OCI-LY3 (cell line): ENCODE results near the gene PPP1R12B.
"Not testable (repeated sequence)": the region's sequence is repeated elsewhere in the genome, so short reads cannot be mapped to it uniquely, and the experiment has no call there.

Source experiments
- H2AFZ ChIP-seq: fragments of 200-600, 300-600 bp; shearing (Covaris generic); 2 replicates; pipeline ENCODE4 v1.6.0; 2014; ENCODE audit warnings: antibody characterized with exemption, low read depth, low read length
- H3K27ac ChIP-seq: fragments of 200-600, 300-600 bp; sonication (generic); 2 replicates; pipeline ENCODE4 v1.5.1; 2014; ENCODE audit warnings: mild to moderate bottlenecking, low read length, moderate library complexity, mixed read lengths
- H3K27me3 ChIP-seq: fragments of 200-600, 300-600 bp; sonication (generic); 2 replicates; pipeline ENCODE4 v1.6.1; 2014; ENCODE audit warnings: low read depth, low read length, mixed read lengths
- H3K36me3 ChIP-seq: fragments of 200-600, 300-600 bp; sonication (generic); replicated peaks from 2 replicates; pipeline ENCODE3; 2014; ENCODE audit warnings: low read depth, low read length, mixed read lengths
- H3K4me1 ChIP-seq: fragments of 300-600, 200-600 bp; sonication (generic); 2 replicates; pipeline ENCODE4 v1.6.1; 2014; ENCODE audit warnings: low read length, mixed read lengths
- H3K4me2 ChIP-seq: fragments of 200-600, 300-600 bp; sonication (generic); 2 replicates; pipeline ENCODE4 v1.6.1; 2014; ENCODE audit warnings: low read length, mixed read lengths
- H3K4me3 ChIP-seq: fragments of 300-600, 200-600 bp; sonication (generic); 2 replicates; pipeline ENCODE4 v1.5.1; 2014; ENCODE audit warnings: antibody characterized with exemption, mild to moderate bottlenecking, low read length, moderate library complexity
- H3K79me2 ChIP-seq: fragments of 300-600, 200-600 bp; shearing (Covaris generic); 2 replicates; pipeline ENCODE4 v1.6.1; 2014; ENCODE audit warnings: mild to moderate bottlenecking, low read length, mixed read lengths
- H3K9ac ChIP-seq: fragments of 300-600, 200-600 bp; shearing (Covaris generic); 2 replicates; pipeline ENCODE4 v1.6.0; 2014; ENCODE audit warnings: mild to moderate bottlenecking, low read length, moderate library complexity
- H3K9me3 ChIP-seq: fragments of 200-600, 300-600 bp; shearing (Covaris generic); 2 replicates; pipeline ENCODE4 v1.6.1; 2014; ENCODE audit warnings: low read length, mixed read lengths; ENCODE audit not compliant: insufficient read depth
- H4K20me1 ChIP-seq: fragments of 200-600, 300-600 bp; sonication (generic); 2 replicates; pipeline ENCODE4 v1.6.1; 2016; ENCODE audit warnings: low read length, mixed read lengths; ENCODE audit not compliant: insufficient read depth
- EZH2phosphoT487 ChIP-seq: fragments of 200-600 bp; shearing (Covaris generic); IDR thresholded peaks from 2 replicates; pipeline ENCODE4 v1.6.1; 2018; ENCODE audit warnings: antibody characterized with exemption, mixed run types, low read depth
- TF ChIP-seq, protein P1 (sequence below): fragments of 200-600, 300-600 bp; sonication (generic); IDR thresholded peaks from 2 replicates; pipeline ENCODE4 v1.5.1; 2014; ENCODE audit warnings: antibody characterized with exemption, low read length, low read depth

PPP1R12B gene

DNA sequence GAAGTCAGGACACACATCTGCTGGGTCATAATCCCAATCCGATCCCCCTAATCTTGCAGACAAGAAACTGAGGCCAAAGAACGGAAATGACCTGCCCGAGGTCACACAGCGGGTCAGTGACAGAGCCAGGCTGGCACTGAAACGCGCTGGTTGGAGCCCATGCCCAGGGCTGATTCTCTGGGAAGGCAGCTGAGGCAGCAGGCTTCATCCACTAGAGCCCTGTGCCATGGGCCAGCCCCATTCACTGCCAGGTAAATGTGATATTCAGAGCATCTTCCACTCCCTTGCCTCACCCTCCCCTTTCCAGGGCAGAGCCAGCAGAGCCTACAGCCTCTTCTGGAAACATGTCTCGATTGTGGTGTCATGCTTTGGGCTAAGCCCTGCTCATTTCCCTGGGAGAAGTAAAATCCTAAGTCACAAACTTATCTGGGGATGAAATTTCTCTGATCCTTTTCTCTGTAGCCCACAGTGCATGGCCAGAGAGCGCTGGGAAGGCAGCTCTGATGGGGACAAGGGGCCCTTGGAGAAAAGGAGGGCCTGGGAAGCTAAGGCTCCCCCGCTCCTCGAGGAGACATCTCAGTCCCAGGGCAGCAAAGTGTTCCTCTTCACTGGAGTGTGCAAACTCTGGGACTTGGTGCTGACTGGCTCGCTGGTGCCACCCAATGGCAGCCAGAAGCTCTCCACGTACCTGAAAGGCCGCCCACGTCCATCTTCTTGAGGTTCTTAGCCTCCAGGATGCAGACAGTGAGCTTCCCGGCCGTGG lies 251.4 kb downstream of the PPP1R12B start:
- no peak overlapping the region for H3K4me2 ChIP-seq
- H3K27me3 ChIP-seq = peaks cover 53% of the 10 kb centered on the region
- peaks cover 14% of the 10 kb centered on the region for H3K4me1 ChIP-seq
- H2AFZ ChIP-seq = no peak overlapping the region
- no peaks in the 10 kb centered on the region for H3K36me3 ChIP-seq
- H3K27ac ChIP-seq = no peak overlapping the region
- no peaks in the 10 kb centered on the region for H3K9me3 ChIP-seq
- no peaks in the 10 kb centered on the region for H3K79me2 ChIP-seq
- H4K20me1 ChIP-seq = 0 out of 2 replicates have a peak, but pooled peaks cover 5% of the 10 kb centered on the region
- H3K4me3 ChIP-seq = no peak overlapping the region
- no peak for TF ChIP-seq EZH2phosphoT487
- TF ChIP-seq, protein P1, sequence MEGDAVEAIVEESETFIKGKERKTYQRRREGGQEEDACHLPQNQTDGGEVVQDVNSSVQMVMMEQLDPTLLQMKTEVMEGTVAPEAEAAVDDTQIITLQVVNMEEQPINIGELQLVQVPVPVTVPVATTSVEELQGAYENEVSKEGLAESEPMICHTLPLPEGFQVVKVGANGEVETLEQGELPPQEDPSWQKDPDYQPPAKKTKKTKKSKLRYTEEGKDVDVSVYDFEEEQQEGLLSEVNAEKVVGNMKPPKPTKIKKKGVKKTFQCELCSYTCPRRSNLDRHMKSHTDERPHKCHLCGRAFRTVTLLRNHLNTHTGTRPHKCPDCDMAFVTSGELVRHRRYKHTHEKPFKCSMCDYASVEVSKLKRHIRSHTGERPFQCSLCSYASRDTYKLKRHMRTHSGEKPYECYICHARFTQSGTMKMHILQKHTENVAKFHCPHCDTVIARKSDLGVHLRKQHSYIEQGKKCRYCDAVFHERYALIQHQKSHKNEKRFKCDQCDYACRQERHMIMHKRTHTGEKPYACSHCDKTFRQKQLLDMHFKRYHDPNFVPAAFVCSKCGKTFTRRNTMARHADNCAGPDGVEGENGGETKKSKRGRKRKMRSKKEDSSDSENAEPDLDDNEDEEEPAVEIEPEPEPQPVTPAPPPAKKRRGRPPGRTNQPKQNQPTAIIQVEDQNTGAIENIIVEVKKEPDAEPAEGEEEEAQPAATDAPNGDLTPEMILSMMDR = peak; percentile 82
- no peak overlapping the region for H3K9ac ChIP-seq

DNA sequence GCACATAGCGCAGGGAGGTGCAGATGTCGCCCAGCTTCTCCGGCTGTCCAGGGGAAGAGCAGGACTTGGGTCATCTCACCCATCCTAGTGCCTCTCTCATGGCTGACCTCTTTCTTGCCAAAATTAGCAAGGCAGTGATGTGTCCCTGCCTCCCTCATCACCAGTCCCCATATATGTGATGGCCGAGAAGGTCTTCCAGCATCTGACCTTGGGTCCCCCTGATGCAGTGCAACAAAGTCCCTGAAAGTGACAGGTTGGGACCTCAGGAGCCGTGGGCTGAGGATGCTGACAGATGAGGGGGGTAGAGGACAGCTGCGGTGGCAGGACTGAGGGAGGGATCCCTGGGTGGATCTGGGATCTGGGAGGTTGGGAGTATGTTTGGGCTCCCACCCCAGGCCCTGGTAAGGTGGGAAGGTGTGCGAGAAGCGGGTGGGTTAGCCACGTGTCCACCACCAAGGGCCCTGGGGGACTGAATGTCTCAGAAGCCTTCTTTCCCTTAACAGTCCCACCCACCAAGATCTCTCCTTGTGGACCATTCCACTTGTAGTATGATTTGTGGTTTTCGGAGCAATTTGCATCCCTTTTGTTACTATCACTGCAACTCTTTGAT lies 252.0 kb downstream of the PPP1R12B start:
- Histone ChIP-seq H2AFZ (no peak overlapping the region), H4K20me1 (0 out of 2 replicates have a peak, but pooled peaks cover 5% of the 10 kb centered on the region), H3K27ac (no peak overlapping the region), H3K36me3 (no peaks in the 10 kb centered on the region), H3K9ac (no peak overlapping the region), H3K27me3 (peaks cover 49% of the 10 kb centered on the region), H3K4me1 (peaks cover 14% of the 10 kb centered on the region), H3K9me3 (no peaks in the 10 kb centered on the region), H3K4me2 (no peak overlapping the region), H3K79me2 (no peaks in the 10 kb centered on the region), H3K4me3 (no peak overlapping the region)
- TF ChIP-seq EZH2phosphoT487 = no peak
- TF ChIP-seq, protein P1 = no peak

DNA sequence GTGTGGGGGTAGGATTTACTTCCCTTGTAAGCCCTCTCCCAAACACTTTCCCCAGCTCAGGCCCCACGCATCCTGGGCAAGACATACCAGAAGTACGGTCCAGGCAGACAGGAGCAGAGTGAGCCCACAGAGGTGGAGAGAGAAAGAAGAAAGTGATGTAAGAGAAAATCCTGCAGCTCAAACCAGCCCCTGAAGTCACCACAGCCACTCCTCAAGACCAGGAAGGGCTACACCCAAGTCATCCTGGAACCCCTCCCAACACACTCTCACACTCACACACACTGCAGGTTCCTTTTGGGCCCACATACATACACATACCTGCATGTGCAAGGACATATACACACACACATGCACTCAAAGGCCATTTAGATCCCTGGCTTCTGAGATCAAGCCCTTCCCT lies 254.9 kb downstream of the PPP1R12B start:
- no peaks in the 10 kb centered on the region for H3K4me1 ChIP-seq
- TF ChIP-seq, protein P1 = no peak
- no peak for TF ChIP-seq EZH2phosphoT487
- H3K79me2 ChIP-seq = no peaks in the 10 kb centered on the region
- no peaks in the 10 kb centered on the region for H3K36me3 ChIP-seq
- no peak overlapping the region for H3K9ac ChIP-seq
- no peak overlapping the region for H3K27ac ChIP-seq
- no peak overlapping the region for H3K4me2 ChIP-seq
- no peak overlapping the region for H3K4me3 ChIP-seq
- peaks cover 52% of the 10 kb centered on the region for H3K27me3 ChIP-seq
- no peak overlapping the region for H2AFZ ChIP-seq
- no peaks in the 10 kb centered on the region for H3K9me3 ChIP-seq
- H4K20me1 ChIP-seq = 0 out of 2 replicates have a peak, but pooled peaks cover 3% of the 10 kb centered on the region

DNA sequence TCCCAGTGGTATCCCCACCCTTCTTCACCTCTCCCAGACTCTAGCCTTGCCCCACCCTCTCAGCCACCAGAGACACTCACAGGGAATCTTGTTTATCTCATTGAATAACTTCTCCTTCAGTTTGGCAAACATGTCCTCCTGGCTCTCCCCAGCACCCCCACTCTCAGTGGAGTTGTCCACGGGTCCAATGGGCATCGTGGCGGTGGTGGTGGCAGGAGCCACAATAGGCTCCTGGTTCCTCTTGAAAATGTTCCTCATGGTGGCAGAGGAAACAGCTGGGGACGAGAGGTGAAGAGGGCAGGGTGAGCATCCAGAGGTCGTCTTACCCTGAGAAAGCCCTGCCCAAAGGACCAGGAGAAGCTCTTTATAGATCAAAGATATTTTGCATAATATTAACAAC lies 257.0 kb downstream of the PPP1R12B start:
- H3K36me3 ChIP-seq = no peaks in the 10 kb centered on the region
- no peak overlapping the region for H3K27ac ChIP-seq
- no peaks in the 10 kb centered on the region for H3K4me1 ChIP-seq
- no peaks in the 10 kb centered on the region for H3K9me3 ChIP-seq
- no peak overlapping the region for H3K4me3 ChIP-seq
- peaks cover 41% of the 10 kb centered on the region for H3K27me3 ChIP-seq
- no peak overlapping the region for H2AFZ ChIP-seq
- no peaks in the 10 kb centered on the region for H4K20me1 ChIP-seq
- no peaks in the 10 kb centered on the region for H3K79me2 ChIP-seq
- no peak overlapping the region for H3K9ac ChIP-seq
- no peak overlapping the region for H3K4me2 ChIP-seq
- no peak for TF ChIP-seq EZH2phosphoT487
- TF ChIP-seq, protein P1 = no peak

DNA sequence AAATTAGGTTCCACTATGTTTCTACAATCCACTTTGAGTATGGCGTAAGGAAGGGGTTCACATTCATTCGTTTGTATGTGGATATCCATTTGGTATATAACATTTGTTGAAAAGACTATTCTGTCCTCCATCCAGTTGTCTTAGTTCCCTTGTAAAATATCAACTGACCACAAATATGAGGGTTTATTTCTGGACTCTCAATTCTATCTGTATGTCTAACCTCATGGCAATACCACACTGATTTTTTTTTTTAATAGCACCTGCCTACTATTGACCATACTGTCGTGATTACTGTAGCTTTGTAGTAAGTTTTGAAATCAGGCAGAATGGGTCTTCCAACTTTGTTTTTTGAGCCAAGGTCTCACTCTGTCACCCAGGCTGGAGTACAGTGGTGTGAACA lies 263.5 kb downstream of the PPP1R12B start:
- not testable (repeated sequence) for H3K27ac ChIP-seq, H3K4me3 ChIP-seq, H3K9me3 ChIP-seq, H3K36me3 ChIP-seq, H3K9ac ChIP-seq, H3K4me2 ChIP-seq, H2AFZ ChIP-seq, H3K79me2 ChIP-seq
- peaks cover 18% of the 10 kb centered on the region for H3K4me1 ChIP-seq
- peaks cover 57% of the 10 kb centered on the region for H3K27me3 ChIP-seq
- peaks cover 30% of the 10 kb centered on the region for H4K20me1 ChIP-seq
